ENCODE results near the gene HADHA. TPM values are rescaled to one million over a fixed set of nuclear protein-coding genes. Genes with fewer than 3 reads are reported as not detected.

The HADHA gene
- total RNA-seq, 2 donors from 2014 or later = 98.3 to 110 TPM

GRCh38 chr2:26164641-26165211 lies 79.7 kb downstream of the HADHA start:
- Histone ChIP-seq H3K36me3 (replicated peaks in 1 of 2; ENCODE audit: insufficient read depth in 1 of 2, low read depth in 2 of 2) (no peaks in the 10 kb centered on the region), H3K9me3 (no peaks in the 10 kb centered on the region), H3K4me3 (no peak overlapping the region), H3K27me3 (no peaks in the 10 kb centered on the region), H3K27ac (no peak overlapping the region), H3K4me1 (no peaks in the 10 kb centered on the region)
- ATAC-seq (no peak), DNase-seq (no peak)
- intact Hi-C loops (cut with DNase I) = no loop called here
- TF ChIP-seq POLR2A (IDR thresholded peaks at IDR 0.05) (no peak), CTCF (IDR thresholded peaks at IDR 0.05) (no peak)
- 85 to 88% methylated on average over 8 of the region's 8 CpGs for WGBS, 2 donors

- Histone ChIP-seq H3K4me3 (no peak overlapping the region), H3K4me1 (no peaks in the 10 kb centered on the region), H3K27ac (no peak overlapping the region), H3K9me3 (no peaks in the 10 kb centered on the region), H3K36me3 (replicated peaks in 1 of 2; ENCODE audit: insufficient read depth in 1 of 2, low read depth in 2 of 2) (no peaks in the 10 kb centered on the region), H3K27me3 (no peaks in the 10 kb centered on the region)
- TF ChIP-seq POLR2A (IDR thresholded peaks at IDR 0.05) (no peak), CTCF (IDR thresholded peaks at IDR 0.05) (no peak)
- intact Hi-C loops (cut with DNase I) = no loop called here
- 21% methylated on average over 1 of the region's 1 CpG for WGBS, 2 donors
- DNase-seq (no peak), ATAC-seq (no peak)
Measured at GRCh38 chr2:26164231-26164630, 80.2 kb downstream of the HADHA start.

GRCh38 chr2:26162963-26163362 lies 81.5 kb downstream of the HADHA start:
- DNase-seq (no peak), ATAC-seq (no peak)
- no peak overlapping the region for H3K4me3 ChIP-seq
- TF ChIP-seq POLR2A (IDR thresholded peaks at IDR 0.05) (no peak), CTCF (IDR thresholded peaks at IDR 0.05) (no peak)
- no peaks in the 10 kb centered on the region for H3K9me3 ChIP-seq
- H3K4me1 ChIP-seq = no peaks in the 10 kb centered on the region
- intact Hi-C loops (cut with DNase I) = no loop called here
- H3K27ac ChIP-seq = no peak overlapping the region
- no peaks in the 10 kb centered on the region for H3K36me3 ChIP-seq (replicated peaks in 1 of 2; ENCODE audit: insufficient read depth in 1 of 2, low read depth in 2 of 2)
- WGBS, 2 donors = 90 to 91% methylated on average over 10 of the region's 10 CpGs
- H3K27me3 ChIP-seq = no peaks in the 10 kb centered on the region

- TF ChIP-seq POLR2A (IDR thresholded peaks at IDR 0.05) (no peak), CTCF (IDR thresholded peaks at IDR 0.05) (no peak)
- Histone ChIP-seq H3K36me3 (replicated peaks in 1 of 2; ENCODE audit: insufficient read depth in 1 of 2, low read depth in 2 of 2) (no peaks in the 10 kb centered on the region), H3K9me3 (no peaks in the 10 kb centered on the region), H3K27me3 (no peaks in the 10 kb centered on the region), H3K4me3 (no peak overlapping the region), H3K27ac (no peak overlapping the region), H3K4me1 (no peaks in the 10 kb centered on the region)
- no peak for ATAC-seq
- intact Hi-C loops (cut with DNase I) = no loop called here
- no peak for DNase-seq
- 89 to 92% methylated on average over 7 of the region's 7 CpGs for WGBS, 2 donors
Measured at GRCh38 chr2:26161926-26162325, 82.5 kb downstream of the HADHA start.

GRCh38 chr2:26157580-26157979 lies 86.9 kb downstream of the HADHA start:
- H3K9me3 ChIP-seq = no peaks in the 10 kb centered on the region
- TF ChIP-seq POLR2A (IDR thresholded peaks at IDR 0.05) (no peak), CTCF (IDR thresholded peaks at IDR 0.05) (no peak)
- no peak overlapping the region for H3K27ac ChIP-seq
- H3K4me1 ChIP-seq = no peaks in the 10 kb centered on the region
- no peaks in the 10 kb centered on the region for H3K27me3 ChIP-seq
- 91 to 97% methylated on average over 5 of the region's 5 CpGs for WGBS, 2 donors
- intact Hi-C loops (cut with DNase I) = no loop called here
- H3K4me3 ChIP-seq = no peak overlapping the region
- DNase-seq = no peak
- H3K36me3 ChIP-seq (replicated peaks in 1 of 2; ENCODE audit: insufficient read depth in 1 of 2, low read depth in 2 of 2) = no peaks in the 10 kb centered on the region
- no peak for ATAC-seq
